Natural killer cell treated with Interleukin-12 subunit alpha and Interleukin-12 subunit beta and Interleukin-15 and Interleukin-18, amount 100 ng/mL, for 72 hours (primary cell): ENCODE measurements around the gene FGD5. TPM values are rescaled to one million over a fixed set of nuclear protein-coding genes. Genes with fewer than 3 reads are reported as not detected.
A peak's percentile ranks its signal among the peaks of the same experiment; 100 is the strongest.

Experiments used
- ATAC-seq, 2 donors: fragments of 150-1000 bp; cut with Tn5 transposase in 1 of 2; sonication (Bioruptor Pico), chemical (Tn5 transposase) in 1 of 2; 2 replicates each; pipeline ENCODE4 v1.10.0; 2021
- DNase-seq: peaks from one replicate; pipeline ENCODE4 v3.0.0; 2022; ENCODE audit warnings: low spot score
- H3K27ac Mint-ChIP-seq, 2 donors: 1 replicate in 1 of 2; 2 replicates in 1 of 2; pipeline ENCODE4 v1.8.0; 2022; ENCODE audit warnings: mixed read lengths in 2 of 2, mild to moderate bottlenecking in 1 of 2, moderate library complexity in 1 of 2
- H3K27me3 Mint-ChIP-seq, 2 donors: 1 replicate in 1 of 2; 2 replicates in 1 of 2; pipeline ENCODE4 v1.8.0; 2022; ENCODE audit warnings: mixed read lengths in 2 of 2
- H3K36me3 Mint-ChIP-seq: one replicate; pipeline ENCODE4 v1.8.0; 2022; ENCODE audit warnings: mixed read lengths
- H3K4me1 Mint-ChIP-seq, 2 donors: 1 replicate in 1 of 2; 2 replicates in 1 of 2; pipeline ENCODE4 v1.8.0; 2022; ENCODE audit warnings: low read depth in 2 of 2, mixed read lengths in 2 of 2, mild to moderate bottlenecking in 1 of 2
- H3K4me3 Mint-ChIP-seq: one replicate; pipeline ENCODE4 v1.8.0; 2022; ENCODE audit warnings: mixed read lengths
- H3K9me3 Mint-ChIP-seq: 2 replicates; pipeline ENCODE4 v1.8.0; 2022; ENCODE audit warnings: mixed read lengths
- total RNA-seq, 2 donors: library from RNA; stranded (reverse); gene quantifications; one replicate each; pipeline ENCODE4 v1.2.3, GENCODE V29; 2022

FGD5 gene
- total RNA-seq, 2 donors from 2014 or later: not detected

DNA sequence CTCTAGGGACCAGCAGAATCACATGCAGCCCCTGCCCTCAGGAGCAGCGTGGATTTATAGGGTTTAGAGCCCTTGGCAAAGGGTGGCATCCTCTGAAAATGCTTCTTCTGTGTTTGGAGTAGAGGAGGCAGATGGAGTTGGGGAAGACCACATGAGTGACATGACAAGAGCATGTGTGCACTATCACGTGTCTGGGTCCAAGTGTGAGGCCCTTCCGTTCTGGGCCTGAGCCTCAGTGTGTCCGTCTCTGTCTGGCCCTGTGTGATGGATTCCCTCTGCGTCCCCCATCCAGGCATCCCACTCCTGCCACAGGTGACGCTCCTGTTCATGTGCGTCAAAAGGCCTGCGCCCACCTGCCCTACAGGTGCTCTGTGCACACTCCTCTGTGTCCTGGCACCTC is 30.1 kb downstream of the FGD5 start:
- no peak overlapping the region for H3K27ac Mint-ChIP-seq
- no peak for ATAC-seq
- H3K9me3 Mint-ChIP-seq: peaks cover 2% of the 10 kb centered on the region
- H3K4me3 Mint-ChIP-seq: no peak overlapping the region
- H3K36me3 Mint-ChIP-seq: no peaks in the 10 kb centered on the region
- H3K27me3 Mint-ChIP-seq: peaks cover 8 to 9% of the 10 kb centered on the region in 2 donors
- H3K4me1 Mint-ChIP-seq: peaks cover 0 to 3% of the 10 kb centered on the region in 2 donors
- DNase-seq: no peak

DNA sequence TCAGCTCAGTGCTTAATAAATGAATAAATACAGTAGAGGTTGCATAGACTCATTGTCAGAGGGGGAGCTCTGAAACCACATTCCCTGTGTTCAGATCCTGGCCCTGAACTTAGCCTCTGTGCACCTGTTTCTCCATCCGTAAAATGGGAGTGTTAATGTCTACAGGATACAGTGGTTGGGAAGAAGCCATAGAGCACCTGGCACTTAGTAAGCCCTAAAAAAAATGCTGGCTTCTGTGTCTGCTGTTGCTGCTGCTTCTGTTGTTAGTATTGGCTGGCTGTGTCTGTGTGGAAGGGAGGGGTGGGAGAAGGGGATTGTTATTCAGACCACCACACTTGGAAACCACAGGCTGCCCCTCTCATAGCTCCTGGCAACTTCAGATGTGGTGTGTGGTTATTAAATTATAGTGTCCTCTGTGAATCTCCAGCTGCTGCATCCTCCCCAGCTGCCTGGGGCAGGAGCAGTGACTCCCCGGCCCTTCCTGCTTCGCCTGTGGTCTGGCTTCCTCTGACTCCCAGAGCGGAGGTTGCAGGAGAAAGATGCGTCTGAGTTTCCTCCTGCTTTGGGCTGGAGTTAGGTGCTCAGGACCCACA is 31.0 kb downstream of the FGD5 start:
- Mint-ChIP-seq H3K27me3 (peaks cover 8 to 11% of the 10 kb centered on the region in 2 donors), H3K4me3 (no peak overlapping the region), H3K9me3 (peaks cover 2% of the 10 kb centered on the region), H3K4me1 (peaks cover 0 to 3% of the 10 kb centered on the region in 2 donors), H3K36me3 (no peaks in the 10 kb centered on the region), H3K27ac (no peak overlapping the region)
- ATAC-seq (no peak), DNase-seq (no peak)

DNA sequence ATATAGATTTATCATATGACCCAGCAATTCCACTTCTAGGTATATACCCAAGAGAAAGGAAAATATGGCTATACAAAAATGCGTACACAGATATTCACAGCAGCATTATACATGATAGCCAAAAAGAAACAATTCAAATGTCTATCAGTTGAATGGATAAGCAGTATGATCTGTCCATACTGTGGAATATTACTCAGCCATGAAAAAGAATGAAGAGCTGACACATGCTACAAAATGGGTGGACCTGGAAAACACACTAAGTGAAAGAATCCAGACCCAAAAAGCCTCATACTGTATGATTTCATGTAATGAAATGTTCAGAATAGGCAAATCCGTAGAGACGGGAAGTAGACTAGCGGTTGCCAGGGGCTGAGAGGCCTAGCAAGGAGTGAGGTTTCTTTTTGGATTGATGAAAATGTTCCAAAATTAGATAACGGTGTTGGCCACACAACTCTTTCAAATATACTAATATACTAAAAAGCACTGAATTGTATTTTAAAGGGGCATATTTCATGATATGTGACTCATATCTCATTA is 33.4 kb downstream of the FGD5 start:
- Mint-ChIP-seq H3K36me3 (no peaks in the 10 kb centered on the region), H3K27me3 (peaks cover 20 to 29% of the 10 kb centered on the region in 2 donors), H3K4me3 (no peak overlapping the region), H3K9me3 (peaks cover 2% of the 10 kb centered on the region), H3K4me1 (peaks cover 0 to 3% of the 10 kb centered on the region in 2 donors), H3K27ac (no peak overlapping the region)
- ATAC-seq (no peak), DNase-seq (no peak)

DNA sequence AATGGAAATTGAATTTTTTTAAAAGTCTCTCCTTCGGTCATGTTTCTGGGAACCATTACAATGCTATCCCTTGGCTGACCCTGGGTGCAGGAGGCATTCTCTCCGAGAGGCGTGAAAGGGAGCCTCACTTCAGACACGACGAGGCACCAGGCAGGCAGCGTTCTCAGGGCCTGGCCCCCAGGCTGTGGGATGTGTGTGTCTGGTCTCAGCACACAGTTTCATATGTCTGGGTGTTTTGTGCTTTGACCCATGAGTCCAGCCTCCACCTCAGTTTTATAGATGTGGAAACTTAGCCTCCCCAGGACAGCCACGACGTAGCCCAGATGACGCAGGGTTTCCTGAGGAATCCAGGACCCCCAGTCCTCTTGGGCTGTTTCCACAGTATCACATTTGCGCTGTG is 34.0 kb downstream of the FGD5 start:
- H3K4me3 Mint-ChIP-seq: no peak overlapping the region
- H3K27me3 Mint-ChIP-seq: peaks cover 20 to 31% of the 10 kb centered on the region in 2 donors
- no peaks in the 10 kb centered on the region for H3K4me1 Mint-ChIP-seq
- DNase-seq (no peak), ATAC-seq (no peak)
- no peak overlapping the region for H3K27ac Mint-ChIP-seq
- no peaks in the 10 kb centered on the region for H3K36me3 Mint-ChIP-seq
- peaks cover 2% of the 10 kb centered on the region for H3K9me3 Mint-ChIP-seq

DNA sequence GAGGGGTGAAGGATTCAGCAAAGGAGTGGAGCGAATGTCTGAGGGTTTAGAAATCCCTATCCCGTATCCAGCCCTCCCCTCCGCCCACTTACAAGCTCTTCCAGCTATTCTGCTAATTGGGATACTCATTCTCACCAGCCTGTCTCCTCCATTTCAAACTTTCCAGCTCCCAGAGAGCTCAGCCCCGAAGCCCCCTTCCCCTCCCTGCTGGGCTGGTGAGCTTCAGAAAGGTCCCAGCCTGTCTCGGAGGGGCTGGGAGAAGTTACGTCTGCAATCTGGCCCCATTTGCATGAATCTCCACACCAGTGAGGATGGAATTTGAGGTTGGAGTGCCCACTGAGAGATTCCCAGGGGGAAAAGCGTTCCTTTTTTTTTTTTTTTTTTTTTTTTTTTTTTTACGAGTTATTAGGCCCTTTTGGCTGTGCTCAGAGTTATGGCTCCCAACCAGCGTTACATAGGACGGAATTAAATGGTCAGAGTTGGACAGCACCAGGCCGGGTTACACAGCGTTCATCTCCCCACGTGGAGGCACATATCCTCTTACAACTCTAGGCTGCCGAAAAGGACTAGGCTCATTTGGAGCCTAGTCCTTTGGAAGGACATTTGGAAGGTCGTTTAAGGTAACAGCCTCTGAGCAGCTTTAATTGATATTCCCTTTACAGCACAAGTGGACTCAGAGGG is 34.6 kb downstream of the FGD5 start:
- ATAC-seq (no peak), DNase-seq (no peak)
- Mint-ChIP-seq H3K36me3 (no peaks in the 10 kb centered on the region), H3K27me3 (peaks cover 25 to 38% of the 10 kb centered on the region in 2 donors), H3K9me3 (peaks cover 2% of the 10 kb centered on the region), H3K4me1 (no peaks in the 10 kb centered on the region), H3K27ac (no peak overlapping the region), H3K4me3 (no peak overlapping the region)

DNA sequence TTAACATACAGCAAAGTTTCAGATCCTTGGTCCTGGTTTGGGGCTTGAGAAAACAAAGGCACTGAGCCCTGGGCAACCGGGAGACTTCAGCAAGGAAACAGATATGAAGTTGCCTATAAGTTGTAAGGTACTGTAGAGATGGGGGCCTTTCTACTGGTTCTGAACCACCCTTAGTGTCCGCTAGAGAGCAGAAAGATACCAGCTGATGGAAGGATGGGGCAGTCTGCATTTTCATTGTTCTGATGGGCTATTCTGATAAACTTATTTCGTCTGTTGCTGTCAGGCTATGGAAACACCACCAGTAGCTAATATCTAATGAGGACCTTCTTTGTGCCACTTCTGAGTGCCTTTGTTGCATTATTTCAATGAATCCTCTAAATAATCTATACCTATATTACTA is 38.7 kb downstream of the FGD5 start:
- ATAC-seq: no peak
- Mint-ChIP-seq H3K4me1 (no peaks in the 10 kb centered on the region), H3K36me3 (no peaks in the 10 kb centered on the region), H3K27ac (no peak overlapping the region), H3K4me3 (no peak overlapping the region), H3K27me3 (peaks cover 20 to 45% of the 10 kb centered on the region in 2 donors), H3K9me3 (no peaks in the 10 kb centered on the region)
- no peak for DNase-seq

DNA sequence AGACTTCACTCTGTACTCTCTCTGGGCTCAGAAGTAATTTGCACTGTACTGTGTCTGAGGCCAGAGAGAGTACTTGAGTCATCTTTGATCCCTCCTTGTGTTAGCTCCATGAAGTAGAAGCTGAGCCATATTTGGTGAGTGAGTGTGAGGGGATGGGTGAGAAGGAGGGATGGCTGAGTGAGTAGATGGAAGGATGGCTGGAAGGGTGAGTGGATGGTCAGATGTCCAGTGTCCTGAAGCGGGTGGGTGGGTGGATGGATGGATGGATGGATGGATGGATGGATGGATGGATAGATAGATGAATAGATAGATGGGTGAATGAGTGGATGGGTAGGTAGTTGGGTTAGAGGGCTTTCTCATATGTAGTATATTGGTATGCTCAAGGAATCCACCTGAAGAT is 39.3 kb downstream of the FGD5 start:
- DNase-seq: no peak
- Mint-ChIP-seq H3K36me3 (no peaks in the 10 kb centered on the region), H3K27me3 (peaks cover 20 to 45% of the 10 kb centered on the region in 2 donors), H3K9me3 (no peaks in the 10 kb centered on the region), H3K27ac (no peak overlapping the region), H3K4me3 (no peak overlapping the region), H3K4me1 (no peaks in the 10 kb centered on the region)
- no peak for ATAC-seq

DNA sequence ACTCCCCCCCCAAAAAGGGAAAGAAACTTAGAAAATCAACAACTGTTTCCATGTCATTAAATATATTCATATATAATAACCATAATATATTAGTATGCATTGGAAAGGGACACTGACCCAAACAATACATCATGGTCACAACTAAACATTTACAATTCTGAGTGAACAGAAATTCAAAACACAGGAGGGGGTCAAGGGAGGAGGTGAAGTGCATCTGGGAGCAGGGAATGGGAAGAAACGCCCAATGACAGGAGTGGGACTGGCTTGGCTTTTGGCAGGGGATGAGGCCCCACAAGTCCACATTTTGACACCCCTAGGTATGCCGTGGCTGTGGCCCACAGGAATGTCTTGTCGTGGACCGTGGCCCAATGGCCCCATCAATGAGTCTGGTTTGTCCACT is 41.1 kb downstream of the FGD5 start:
- Mint-ChIP-seq H3K4me1 (no peaks in the 10 kb centered on the region), H3K9me3 (no peaks in the 10 kb centered on the region), H3K27me3 (peaks cover 18 to 42% of the 10 kb centered on the region in 2 donors), H3K36me3 (no peaks in the 10 kb centered on the region), H3K27ac (no peak overlapping the region), H3K4me3 (no peak overlapping the region)
- DNase-seq (no peak), ATAC-seq (no peak)

DNA sequence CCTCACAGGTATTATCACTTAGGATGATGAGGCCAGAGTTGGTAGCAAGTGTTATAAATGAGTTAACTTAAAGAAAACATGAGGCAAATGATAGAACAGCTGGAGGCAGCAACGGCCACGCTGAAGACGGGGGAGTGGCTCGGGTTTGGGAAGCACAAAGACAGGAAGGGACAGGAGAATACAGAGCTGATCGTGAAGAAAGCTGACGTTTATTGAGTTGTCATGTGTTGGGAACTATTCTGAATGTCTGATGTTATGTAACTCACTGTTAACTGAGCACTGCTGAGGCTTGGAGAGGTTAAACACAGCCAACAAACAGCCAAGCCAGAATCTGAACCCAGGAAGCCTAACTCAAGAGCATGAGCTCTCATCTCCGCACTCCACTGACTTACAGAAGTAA is 42.3 kb downstream of the FGD5 start:
- Mint-ChIP-seq H3K4me3 (no peak overlapping the region), H3K27me3 (peaks cover 11 to 31% of the 10 kb centered on the region in 2 donors), H3K9me3 (no peaks in the 10 kb centered on the region), H3K4me1 (no peaks in the 10 kb centered on the region), H3K27ac (no peak overlapping the region), H3K36me3 (no peaks in the 10 kb centered on the region)
- no peak for ATAC-seq
- no peak for DNase-seq

DNA sequence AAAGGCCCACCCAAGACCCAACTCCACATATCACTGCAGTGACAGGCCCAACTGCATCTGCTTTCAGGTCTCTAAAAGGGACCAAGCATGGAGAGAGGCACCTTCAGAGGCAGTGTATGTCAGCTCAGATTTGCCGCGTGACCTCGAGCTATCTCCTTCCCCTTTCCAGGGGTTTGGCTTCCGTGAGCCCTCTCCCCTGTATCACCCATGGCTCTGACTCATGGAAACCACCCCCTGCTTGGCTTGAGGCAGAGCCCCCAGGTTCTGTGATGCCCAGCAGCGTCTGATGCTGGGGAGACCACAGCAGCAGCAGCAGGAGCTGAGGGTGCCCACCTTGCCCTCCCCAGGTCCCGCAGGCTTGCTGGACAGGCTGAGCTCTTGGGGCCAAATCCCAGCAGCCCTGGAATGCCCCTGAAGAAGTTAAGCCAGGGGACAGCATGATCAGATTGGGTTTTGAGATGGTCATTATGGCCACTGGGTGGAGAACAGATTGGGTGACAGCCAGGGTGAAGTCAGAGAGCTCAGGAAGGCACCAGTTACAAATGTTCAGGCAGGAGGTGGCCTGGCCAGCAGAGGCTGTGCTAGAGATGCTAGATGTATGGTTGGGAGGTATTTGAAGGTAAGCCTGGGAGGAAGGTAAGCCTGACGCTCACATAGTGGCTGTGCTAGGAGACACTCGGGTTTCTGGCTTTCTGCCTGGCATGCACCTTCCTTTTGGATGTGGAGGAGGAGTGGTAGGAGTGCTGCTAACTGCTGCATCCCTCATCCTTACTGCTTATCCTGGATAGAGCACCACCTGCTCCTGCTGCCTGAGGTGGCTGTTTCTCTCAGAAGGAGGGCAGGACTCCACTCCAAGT is 42.9 kb downstream of the FGD5 start:
- no peaks in the 10 kb centered on the region for H3K9me3 Mint-ChIP-seq
- H3K27ac Mint-ChIP-seq: no peak overlapping the region
- no peaks in the 10 kb centered on the region for H3K4me1 Mint-ChIP-seq
- no peaks in the 10 kb centered on the region for H3K36me3 Mint-ChIP-seq
- ATAC-seq (peak in 1 of 2 donors; percentile 3), DNase-seq (no peak)
- H3K27me3 Mint-ChIP-seq: peaks cover 8 to 24% of the 10 kb centered on the region in 2 donors
- H3K4me3 Mint-ChIP-seq: no peak overlapping the region

DNA sequence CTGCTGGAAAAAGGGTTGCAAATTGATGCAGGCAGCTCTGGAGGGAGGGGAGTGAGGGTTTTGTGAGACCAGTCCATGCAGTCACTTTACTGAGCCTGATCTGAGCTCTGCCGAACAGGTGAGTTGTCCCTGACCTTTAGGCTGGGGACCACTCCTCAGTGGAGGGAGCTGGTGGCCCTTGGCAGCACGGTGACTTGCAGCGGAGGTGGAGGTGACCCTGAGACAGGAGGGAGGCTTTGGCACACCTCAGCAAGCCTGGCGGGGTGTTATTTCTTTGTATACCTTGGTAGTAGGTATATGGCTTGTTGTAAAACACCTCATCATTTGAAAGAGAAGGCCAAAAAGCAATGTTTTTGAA is 43.5 kb downstream of the FGD5 start:
- Mint-ChIP-seq H3K9me3 (no peaks in the 10 kb centered on the region), H3K4me1 (no peaks in the 10 kb centered on the region), H3K27me3 (peaks cover 8 to 18% of the 10 kb centered on the region in 2 donors), H3K27ac (no peak overlapping the region), H3K36me3 (no peaks in the 10 kb centered on the region), H3K4me3 (no peak overlapping the region)
- no peak for DNase-seq
- no peak for ATAC-seq

DNA sequence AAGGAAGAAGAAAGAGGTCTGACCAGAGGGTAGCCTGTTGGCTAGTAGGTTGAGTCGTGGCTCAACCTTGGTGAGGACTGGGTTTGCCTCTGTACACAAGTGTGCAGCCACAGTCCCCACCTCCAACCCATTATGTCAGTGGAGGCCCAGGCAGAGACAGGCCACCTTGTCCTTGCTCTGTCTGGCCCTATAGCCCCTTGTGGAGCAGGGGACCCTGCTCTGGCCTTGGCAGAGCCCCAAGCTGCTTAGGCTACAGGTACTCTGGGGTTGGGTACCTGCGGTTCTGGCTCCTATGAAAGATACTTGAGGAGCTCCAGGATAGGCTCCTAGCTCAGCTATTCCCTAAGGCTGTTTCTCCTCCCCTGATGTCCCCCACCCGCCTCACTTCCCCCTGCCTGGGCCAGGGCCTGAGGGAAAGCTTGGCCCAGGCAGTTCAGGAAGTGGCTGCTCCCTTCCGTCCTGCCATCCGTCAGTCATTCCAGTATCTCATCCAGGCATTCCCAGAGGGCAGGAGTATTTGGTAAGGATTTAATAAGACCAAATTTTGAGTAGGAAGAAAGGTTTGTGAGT is 44.0 kb downstream of the FGD5 start:
- Mint-ChIP-seq H3K4me1 (no peaks in the 10 kb centered on the region), H3K36me3 (no peaks in the 10 kb centered on the region), H3K4me3 (no peak overlapping the region)

DNA sequence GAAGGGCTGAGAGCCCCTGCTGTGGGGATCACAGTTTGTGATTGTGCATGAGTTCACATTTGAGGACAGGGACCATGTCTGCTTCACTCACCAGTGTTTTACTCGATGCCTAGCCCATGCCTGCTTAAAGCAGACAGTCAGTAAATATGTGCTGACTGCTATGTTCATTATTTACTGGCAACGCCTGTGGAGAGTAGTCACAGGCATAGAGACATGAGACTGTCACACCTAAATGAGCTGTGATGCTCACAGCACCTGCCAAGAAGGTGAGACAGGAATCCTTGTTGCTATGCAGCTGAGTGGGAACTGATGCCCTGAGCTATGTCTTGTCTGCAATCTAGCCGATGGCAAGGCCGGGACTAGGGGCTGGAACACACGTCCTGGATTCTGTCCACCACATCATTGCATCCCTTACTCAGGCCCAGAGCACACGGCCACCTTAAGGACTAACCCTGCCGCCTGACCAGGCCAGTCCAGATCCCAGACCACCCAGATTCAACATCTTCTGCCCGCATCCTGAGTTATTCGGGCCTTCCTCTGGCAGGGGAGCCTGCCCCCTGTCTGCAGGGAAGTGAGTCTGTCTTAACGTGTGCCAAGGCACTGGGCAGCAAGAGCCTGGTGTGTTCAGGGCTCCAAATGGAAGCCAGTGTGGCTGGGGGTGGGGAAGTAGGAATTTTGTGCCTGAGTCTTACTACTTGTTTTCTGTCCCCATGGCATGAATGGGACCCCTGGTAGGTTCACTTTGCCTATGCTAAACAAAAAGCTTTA is 44.8 kb downstream of the FGD5 start:
- no peak overlapping the region for H3K4me3 Mint-ChIP-seq
- DNase-seq: no peak
- H3K27ac Mint-ChIP-seq: no peak overlapping the region
- H3K36me3 Mint-ChIP-seq: no peaks in the 10 kb centered on the region
- no peaks in the 10 kb centered on the region for H3K9me3 Mint-ChIP-seq
- ATAC-seq: no peak
- no peaks in the 10 kb centered on the region for H3K4me1 Mint-ChIP-seq
- H3K27me3 Mint-ChIP-seq: peaks cover 2 to 7% of the 10 kb centered on the region in 2 donors

More for the DNA sequence above, 44.0 kb downstream of the FGD5 start:
- H3K27me3 Mint-ChIP-seq: peaks cover 8 to 14% of the 10 kb centered on the region in 2 donors
- no peak overlapping the region for H3K27ac Mint-ChIP-seq
- ATAC-seq (no peak), DNase-seq (no peak)
- no peaks in the 10 kb centered on the region for H3K9me3 Mint-ChIP-seq
